SU-DHL-6 (cell line): ENCODE results near the gene TNFRSF9.

Experiments used
- EZH2phosphoT487 ChIP-seq: fragments of 200-600 bp; sonication (generic), shearing (Covaris generic); conservative IDR thresholded peaks from 2 replicates; pipeline ENCODE4 v1.6.1; 2018; ENCODE audit warnings: mild to moderate bottlenecking, antibody characterized with exemption, low read length, moderate library complexity, mixed read lengths
- TF ChIP-seq, protein P1 (sequence below): fragments of 200-600 bp; sonication (generic); IDR thresholded peaks from one replicate; pipeline ENCODE4 v1.5.1; 2017; ENCODE audit warnings: antibody characterized with exemption, mild to moderate bottlenecking, low read length, moderate library complexity; ENCODE audit not compliant: insufficient read depth, poor library complexity, severe bottlenecking

- TF ChIP-seq, protein P1, sequence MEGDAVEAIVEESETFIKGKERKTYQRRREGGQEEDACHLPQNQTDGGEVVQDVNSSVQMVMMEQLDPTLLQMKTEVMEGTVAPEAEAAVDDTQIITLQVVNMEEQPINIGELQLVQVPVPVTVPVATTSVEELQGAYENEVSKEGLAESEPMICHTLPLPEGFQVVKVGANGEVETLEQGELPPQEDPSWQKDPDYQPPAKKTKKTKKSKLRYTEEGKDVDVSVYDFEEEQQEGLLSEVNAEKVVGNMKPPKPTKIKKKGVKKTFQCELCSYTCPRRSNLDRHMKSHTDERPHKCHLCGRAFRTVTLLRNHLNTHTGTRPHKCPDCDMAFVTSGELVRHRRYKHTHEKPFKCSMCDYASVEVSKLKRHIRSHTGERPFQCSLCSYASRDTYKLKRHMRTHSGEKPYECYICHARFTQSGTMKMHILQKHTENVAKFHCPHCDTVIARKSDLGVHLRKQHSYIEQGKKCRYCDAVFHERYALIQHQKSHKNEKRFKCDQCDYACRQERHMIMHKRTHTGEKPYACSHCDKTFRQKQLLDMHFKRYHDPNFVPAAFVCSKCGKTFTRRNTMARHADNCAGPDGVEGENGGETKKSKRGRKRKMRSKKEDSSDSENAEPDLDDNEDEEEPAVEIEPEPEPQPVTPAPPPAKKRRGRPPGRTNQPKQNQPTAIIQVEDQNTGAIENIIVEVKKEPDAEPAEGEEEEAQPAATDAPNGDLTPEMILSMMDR = no peak
- no peak for TF ChIP-seq EZH2phosphoT487
Observed at GRCh38 chr1:7888248-7889081, 52.2 kb downstream of the TNFRSF9 start.
